ENCODE data around the gene AJAP1.

The AJAP1 gene

GRCh38 chr1:4837031-4837600 lies 182.7 kb downstream of the AJAP1 start:
- DNase-seq (ENCODE audit: low read depth) = no peak

DNA sequence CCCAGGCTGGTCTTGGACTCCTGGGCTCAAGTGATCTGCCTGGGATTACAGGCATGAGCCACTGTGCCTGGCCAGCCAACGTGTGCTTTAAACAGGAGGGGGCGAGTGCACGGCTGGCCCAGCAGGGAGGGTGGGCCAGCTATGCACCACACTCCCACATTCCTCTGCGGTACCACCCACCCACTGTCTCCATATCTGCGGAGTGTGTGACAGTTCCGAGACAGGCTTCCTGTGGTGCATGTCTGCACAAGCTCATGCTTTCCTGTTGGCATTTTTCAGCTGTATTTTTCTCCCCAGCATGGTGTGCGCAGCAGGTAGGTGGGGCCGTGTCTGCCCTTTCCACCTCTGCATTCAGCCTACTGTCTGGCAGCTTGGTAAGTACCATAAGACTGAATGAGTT lies 183.3 kb downstream of the AJAP1 start:
- no peak for DNase-seq (ENCODE audit: low read depth)

DNA sequence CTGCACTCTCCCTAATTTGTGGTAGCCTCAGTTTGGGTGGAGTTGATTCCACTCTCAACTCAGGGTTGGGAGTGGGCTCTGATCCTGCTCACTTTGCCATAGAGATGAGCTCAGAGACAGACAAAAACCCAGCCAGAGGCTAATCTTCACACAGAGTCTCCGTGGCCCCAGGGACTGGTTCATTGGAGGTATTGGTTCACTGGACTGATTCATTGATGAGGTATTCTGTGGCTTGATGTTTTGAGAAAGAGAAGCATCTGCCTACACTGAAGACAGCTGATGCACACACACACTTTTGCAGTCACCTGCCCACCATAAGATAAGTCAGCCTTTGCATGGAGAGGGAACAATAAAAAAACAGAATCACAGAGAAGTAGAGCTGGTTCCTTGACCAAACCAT lies 183.8 kb downstream of the AJAP1 start:
- no peak for DNase-seq (ENCODE audit: low read depth)
